M059J (cell line): ENCODE measurements around the gene SDF4. TPM values are rescaled to one million over a fixed set of nuclear protein-coding genes. Genes with fewer than 3 reads are reported as not detected.
"Not testable (repeated sequence)": the region's sequence is repeated elsewhere in the genome, so short reads cannot be mapped to it uniquely, and the experiment has no call there.

Experiments
- DNase-seq: peaks from one replicate; pipeline ENCODE4 v3.0.0-alpha.2; 2012; ENCODE audit warnings: low read depth
- total RNA-seq: library from RNA; depleted of rRNA; stranded (reverse); fragments of >200 nt; shearing (Covaris generic); gene quantifications from 2 replicates; pipeline ENCODE4 v1.2.3, GENCODE V29; 2014

Gene SDF4
- total RNA-seq, 1 experiment from 2014 or later, result 196 TPM

DNA sequence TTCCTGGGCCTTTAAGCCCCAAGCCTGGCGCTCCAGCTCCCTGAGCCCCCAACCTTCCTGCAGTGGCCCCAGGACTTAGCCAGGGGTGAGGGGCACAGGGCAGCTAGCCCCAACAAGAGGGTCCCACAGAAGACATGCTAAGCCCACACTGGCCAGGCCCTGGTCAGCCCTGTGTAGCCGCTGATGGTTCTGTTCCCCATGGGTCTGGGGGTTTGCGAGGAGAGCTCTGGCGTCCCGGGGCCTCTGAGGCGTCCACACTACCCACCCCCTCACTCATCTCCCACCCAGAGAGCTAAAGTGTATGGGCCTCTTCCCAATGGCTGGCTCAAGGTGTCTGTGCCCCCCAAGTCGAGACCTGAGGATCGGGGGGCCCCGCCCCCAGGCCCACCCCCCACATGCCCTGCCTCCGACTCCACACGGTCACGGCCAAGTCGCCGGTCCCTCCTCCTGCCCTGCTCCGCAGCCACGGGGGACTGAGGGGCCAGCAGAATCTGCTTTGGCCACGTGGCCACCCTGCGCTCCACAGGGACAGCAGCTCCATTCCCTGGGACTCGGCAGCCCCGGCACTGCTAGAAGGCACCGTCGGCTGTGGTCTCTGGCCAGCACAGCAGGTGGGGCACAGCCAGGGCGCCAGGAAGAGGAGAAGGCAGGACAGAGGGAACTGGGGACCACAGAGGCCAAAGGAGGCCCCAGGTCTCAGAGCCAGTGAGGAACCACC, 33.2 kb downstream of the SDF4 start:
- DNase-seq, result peak; percentile 25

DNA sequence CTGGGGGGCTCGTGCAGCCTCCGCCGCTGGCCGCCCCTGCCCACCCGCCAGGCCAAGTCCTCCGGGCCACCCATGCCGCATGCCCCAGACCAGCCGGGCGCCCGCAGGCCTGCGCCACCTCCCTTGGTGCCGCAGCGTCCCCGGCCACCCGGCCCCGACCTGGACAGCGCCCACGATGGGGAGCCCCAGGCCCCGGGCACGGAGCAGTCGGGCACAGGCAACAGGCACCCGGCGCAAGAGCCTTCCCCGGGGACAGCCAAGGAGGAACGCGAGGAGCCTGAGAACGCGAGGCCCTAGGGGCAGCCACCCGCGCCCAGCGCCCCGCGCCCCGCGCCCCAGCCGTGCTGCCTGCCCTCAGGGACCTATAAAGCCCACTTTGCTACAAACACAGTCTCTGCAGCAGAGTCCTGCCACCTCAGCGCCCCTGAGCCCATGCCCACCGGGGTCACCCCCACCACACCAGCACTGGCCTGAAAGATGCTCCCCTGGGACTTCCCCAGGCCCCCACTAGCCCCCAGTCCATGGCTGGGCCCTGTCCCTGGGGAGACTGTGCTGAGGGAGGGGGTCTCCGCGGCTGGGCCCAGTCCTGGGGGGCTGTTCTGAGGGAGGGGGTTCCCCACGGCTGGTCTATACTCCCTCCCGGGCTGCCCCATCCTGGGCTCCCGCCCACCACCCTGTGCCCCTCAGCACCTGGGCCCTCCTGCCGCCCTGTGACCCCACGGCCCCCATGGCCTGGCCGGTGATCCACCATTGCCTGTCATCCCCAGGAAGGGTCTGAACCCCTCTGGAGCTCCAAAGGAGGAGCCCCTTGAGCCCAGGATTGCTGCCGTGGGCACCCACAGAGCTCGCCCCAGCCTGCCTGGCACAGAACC, 34.0 kb downstream of the SDF4 start:
- no peak for DNase-seq

DNA sequence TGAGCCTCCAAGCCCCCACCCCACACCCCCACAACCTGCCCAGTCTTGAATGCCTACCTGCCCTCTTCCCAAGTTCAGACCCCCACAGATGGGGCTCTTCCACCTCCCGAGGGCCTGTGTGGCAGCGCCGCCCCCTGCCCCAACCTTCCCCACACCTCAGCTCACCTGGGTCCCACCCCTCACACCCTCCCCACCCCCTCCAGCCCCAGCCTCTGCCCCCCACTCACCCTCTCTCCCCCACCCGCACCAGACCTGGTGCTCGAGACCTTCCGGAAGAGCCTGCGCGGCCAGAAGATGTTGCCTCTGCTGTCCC, 34.7 kb downstream of the SDF4 start:
- DNase-seq, result no peak

DNA sequence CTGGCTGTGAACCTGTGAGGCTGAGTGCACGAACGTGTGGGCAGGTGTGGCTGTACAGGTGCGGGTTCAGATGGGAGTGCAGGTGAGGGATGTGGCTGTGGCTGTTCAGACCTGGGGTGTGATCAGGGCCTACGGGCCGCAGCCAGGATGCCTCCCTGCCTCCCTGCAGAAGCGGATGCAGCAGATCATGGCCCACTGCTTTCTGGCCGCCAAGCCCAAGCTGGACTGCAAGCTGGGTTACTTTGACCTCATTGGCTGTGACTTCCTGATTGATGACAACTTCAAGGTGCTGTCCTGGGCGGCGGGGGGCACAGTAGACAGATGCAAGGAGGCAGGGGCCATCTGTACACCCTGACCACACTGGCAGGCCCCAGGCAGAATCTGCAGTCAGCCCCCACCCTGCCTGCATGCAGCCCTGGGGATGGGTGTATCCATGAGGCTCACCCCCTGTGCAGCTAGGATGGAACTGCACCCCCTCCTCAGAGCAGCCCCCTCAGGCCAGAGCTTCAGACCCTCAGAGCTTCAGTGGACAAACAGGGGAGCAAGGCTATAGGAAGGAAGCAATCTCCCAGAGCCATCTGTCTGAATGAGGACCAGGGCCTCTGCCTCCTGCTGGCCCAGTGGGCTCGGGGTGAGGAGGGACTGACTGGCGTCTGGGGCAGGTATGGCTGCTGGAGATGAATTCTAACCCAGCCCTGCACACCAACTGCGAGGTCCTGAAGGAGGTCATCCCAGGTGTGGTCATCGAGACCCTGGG, 35.2 kb downstream of the SDF4 start:
- DNase-seq, result no peak

DNA sequence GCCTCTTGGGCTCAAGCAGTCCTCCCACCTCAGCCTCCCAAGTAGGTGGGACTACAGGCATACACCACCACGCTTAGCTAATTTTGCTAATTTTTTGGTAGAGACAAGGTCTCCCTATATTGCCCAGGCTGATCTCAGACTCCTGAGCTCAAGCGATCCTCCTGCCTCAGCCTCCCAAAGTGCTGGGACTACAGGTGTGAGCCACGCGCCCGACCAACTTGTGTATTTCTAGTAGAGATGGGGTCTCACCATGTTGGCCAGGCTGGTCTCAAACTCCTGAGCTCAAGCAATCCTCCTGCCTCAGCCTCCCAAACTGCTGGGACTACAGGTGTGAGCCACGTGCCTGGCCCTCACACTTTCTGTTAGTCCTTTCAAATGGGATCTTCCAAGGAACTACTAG, 36.1 kb downstream of the SDF4 start:
- not testable (repeated sequence) for DNase-seq

DNA sequence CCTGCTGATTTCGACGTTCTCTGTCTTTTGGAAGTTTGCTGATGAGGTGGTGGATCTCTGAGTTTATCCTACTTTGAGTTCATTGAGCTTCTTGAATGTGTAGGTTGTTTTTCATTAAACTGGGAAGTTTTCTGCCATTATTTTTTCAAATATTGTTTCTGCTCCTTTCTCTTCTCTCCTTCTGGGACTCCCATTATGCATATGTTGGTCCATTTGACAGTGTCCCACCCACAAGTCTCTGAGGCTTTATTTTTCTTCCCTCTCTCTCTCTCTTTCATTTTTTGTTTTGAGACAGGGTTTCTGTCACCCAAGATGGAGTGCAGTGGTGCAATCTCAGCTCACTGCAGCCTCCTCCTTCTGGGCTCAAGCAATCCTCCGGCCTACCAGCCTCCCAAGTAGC, 37.1 kb downstream of the SDF4 start:
- DNase-seq, result no peak

DNA sequence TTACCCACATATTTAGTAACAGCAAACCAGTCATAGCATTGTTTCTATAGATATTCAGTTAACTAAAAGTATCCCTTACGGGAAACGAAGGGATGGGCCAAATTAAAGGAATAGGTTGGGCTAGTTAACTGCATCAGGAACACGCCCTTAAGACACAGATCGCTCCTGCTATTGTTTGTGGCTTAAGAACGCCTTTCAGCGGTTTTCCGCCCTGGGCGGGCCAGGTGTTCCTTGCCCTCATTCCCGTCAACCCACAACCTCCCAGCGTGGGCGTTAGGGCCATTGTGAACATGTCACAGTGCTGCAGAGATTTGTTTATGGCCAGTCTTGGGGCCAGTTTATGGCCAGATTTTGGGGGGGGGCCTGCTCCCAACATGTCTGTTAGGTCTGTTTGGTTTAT, 40.1 kb downstream of the SDF4 start:
- no peak for DNase-seq

DNA sequence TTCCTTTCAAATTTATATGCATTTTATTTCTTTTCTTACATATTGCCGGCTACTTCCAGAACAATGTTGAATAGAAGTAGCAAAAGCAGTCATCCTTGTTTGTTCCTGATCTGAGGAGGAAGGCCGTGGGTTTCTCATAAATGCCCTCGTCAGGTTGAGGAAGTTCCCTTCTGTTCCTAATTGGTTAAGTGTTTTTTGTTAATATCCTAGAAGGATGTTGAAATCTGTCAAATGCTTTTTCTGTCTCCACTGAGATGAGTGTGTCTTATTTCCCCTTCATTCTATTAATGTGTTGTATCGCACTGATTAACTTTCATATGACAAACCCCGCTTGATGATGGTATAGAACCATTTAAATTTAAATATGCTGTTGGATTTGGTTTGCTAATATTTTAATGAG, 42.7 kb downstream of the SDF4 start:
- no peak for DNase-seq

DNA sequence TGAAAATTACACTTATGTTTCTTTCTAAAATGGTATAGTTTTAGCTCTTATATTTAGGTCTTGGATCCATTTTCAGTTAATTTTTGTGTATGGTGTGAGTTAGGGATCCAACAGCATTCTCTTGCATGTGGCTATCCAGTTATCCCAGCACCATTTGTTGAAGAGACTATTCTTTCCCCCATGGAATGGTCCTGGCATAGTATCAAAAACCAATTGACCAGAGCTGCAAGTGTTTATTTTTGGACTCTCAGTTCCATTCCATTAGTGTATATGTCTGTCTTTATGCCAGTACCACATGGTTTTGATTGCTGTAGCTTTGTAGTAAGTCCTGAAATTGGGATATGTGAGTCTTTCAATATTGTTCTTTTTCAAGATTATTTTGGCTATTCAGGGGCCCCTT, 43.9 kb downstream of the SDF4 start:
- peak; percentile 40 for DNase-seq

DNA sequence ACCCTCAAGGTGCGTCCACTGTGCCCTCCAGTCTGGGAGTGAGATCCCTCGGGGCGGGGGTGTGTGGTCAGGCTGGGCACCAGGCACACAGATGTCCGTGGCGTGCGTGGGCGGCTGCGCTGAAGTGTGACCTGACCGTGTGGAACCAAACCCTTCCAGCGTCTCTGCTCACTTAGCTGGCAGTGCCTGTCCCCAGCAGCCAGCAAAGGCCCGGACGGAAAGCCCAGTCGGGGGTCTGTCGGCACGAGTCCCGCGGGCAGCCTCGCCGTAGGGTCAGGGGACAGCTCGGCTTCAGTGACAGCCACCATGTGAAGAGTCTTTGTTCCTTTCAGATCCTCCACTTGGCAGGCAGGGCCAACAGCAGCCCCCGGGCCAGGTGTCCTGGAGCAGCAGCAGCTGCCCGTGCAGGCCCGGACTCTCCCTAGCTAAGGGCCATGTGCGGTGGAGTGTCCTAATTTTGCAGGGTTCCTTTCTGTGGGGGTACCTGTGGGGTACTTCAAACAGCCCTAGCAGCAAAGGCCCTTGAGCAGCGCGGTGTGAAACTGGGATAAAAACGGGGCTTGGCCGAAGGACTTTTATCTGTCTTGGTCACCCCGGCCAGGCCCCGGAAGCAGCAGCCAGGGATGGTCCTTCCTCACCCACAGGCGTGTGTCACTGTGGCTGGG, 46.6 kb downstream of the SDF4 start:
- no peak for DNase-seq

DNA sequence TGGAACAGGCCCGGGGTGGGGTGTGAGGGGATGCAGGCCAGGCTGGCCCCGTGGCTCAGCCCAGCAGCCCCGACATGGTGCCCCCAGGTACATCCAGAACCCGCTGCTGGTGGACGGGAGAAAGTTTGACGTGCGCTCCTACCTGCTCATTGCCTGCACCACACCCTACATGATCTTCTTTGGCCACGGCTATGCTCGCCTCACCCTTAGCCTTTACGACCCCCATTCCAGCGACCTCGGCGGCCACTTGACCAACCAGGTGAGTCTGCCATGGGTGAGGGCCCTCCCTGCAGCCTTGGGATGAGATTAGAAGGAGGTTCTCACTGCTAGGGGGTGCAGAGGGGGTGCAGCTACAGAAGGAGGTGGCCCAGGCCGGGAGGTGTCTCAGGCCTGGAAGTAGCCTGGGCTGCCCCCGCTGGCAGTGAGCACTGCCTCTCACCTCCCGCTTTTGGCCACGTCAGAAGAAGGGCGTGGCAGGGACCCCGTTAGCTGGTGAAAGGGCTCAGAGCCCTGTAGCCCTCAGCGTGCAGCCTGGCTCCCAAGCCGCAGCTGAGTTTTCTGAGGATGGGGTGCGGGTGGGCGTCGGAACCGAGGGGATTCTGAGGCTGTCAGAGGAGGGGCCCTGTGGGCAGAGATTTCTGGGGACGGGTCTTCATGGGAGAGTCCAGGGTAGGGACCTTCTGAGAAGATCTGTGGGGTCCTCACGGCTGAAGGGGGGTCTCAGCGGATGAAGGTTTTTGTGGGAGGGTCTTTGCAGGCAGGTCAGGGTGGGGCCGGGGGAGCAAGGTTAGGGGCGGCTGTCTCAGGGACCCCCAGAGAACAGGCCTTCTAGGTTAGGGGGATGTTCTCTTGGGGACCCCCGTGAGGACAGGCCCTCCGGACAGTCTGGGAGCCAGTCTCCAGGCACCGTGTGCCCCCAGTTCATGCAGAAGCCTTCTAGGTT, 47.7 kb downstream of the SDF4 start:
- DNase-seq, result no peak

DNA sequence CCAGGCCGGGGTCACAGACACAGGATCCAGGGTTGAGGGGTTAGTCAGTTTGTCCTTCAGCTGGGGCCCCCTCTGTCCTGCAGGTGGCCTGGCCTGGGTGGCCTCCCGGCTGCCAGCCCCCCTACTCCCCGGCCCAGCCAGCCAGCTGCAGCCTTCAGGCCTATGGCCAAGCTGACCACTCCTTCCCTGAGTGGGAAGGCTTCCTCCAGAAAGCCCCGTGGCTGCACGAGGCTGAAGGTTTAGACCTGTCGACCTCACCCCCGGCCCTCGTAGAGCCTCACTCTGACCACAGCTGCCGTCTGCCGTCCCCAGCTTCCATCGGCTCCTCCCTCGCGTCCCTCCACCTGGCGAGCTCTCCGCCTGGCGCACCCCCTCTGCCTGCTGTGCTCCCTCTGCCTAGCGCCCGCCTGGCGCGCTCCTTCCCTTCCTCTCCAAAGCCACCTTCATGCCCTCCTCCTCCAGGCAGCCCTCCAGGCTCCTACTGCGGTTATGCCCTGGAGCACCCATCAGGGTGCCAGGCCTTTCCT, 48.5 kb downstream of the SDF4 start:
- DNase-seq, result no peak

DNA sequence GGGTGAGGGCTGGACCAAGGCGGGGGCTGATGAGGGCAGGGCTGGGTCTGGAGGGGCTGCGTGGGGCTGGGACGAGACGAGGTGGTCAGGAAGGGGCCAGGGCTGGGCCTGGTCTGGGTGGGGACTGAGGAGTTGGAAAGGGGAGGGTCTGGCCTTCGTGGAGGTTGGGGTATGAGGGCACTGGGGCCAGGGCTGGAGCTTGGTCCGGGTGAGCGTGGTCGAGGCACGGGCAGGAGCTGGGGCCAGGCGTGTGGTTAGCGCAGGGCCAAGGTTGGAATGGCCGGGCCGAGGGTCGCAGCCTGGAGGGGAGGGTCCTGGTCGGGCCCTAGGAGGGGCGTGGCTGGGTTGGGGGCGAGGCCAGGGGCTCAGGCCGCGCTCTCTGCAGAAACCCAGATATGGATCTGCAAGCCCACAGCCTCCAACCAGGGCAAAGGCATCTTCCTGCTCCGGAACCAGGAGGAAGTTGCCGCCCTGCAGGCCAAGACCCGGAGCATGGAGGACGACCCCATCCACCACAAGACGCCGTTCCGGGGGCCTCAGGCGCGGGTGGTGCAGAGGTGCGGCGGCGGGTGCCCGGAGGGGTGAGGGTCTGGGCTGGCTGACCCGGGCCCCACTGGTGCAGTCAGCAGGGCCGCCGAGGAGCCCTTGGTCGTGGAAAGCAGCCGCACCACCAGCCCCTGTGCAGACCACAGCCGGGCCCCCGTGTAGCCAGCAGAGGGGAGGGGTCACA, 49.1 kb downstream of the SDF4 start:
- no peak for DNase-seq

DNA sequence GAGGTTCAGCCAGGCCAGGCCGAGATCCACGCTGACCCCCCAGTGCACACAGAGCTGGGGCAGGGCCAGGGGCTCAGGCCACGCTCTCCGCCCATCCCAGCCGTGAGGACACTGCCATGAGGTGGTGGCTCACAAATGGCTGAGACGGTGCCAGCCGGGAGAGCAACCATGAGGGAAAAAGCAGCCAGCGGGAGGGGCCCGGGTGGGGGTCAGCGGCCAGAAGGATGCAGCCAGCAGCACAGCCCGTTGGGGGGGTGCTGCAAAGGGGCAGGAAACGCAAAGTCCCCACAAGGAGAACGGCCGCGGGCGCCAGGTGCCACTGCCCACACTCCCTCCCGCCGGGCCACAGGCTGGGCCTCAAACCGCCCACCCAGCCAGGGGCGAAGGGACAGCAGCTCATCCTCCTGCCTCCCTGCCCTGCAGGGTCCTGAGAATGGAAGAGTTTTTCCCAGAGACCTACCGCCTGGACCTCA, 49.8 kb downstream of the SDF4 start:
- no peak for DNase-seq

DNA sequence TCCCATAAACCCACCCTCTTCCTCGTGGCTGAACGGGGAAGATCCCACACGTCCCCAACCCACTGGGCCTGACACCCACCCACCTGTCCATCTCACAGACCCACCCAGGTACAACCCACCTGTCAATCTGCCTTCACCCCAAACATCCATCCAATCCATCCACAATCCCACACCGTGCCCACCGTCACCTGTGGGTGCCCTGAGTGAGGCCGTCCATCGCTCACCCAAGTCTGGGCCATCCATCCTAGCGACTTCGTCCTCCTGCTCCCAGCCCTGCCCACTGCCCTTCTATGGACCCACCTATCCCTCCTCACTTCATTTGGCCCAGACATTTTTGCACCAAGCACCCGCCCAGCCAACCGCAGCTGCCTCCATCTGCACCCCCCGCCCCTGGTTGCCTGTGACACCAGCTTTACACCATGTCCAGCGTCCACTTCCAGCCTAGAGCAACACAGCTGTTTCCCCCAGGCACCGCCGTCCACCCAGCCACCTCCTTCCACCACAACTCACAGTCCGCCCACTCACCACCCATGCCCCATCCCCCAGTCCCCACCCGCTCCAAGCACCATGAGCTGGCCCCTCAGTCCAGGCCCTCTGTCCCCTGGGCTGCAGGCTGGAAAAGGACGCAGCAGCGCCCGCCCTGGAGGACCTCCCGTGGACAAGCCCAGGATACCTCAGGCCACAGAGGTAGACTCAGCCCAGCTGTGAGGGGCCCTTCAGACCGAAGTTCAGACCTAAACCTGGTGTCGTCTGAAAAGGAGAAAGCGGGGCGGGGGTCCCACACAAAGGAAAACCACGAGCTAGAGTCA, 50.5 kb downstream of the SDF4 start:
- DNase-seq, result no peak

DNA sequence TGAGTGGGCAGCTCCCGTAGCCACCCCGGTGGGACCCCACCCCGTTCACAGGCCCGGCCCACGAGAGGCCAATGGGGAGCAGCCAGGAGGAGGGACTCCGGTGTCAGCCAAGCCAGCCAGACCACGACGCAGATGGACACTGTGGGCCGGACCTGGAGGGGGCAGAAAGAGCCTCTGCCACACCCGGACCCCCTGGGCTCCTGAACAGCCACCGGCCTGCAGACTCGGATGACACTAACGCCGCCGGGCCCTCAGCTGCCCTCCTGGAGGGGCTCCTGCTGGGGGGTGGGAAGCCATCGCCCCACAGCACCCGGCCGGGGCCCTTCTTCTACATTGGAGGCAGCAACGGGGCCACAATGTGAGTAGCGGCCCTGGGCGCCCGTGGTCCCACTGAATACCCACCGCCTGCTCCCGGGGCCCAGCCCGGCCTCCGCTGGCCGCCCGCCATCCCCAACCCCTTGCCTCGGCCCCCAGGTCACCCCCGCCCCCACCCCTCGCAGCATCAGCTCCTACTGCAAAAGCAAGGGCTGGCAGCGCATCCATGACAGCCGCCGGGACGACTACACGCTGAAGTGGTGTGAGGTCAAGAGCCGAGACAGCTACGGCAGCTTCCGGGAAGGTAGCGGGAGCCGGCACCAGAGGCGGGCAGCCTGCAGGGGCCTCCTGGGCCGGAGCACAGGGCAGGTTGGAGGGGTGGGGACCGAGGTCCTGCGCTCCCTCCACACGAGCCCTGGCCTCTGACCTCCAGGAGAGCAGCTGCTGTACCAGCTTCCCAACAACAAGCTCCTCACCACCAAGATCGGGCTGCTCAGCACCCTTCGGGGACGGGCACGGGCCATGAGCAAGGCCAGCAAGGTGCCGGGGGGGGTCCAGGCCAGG, 51.6 kb downstream of the SDF4 start:
- DNase-seq, result no peak

DNA sequence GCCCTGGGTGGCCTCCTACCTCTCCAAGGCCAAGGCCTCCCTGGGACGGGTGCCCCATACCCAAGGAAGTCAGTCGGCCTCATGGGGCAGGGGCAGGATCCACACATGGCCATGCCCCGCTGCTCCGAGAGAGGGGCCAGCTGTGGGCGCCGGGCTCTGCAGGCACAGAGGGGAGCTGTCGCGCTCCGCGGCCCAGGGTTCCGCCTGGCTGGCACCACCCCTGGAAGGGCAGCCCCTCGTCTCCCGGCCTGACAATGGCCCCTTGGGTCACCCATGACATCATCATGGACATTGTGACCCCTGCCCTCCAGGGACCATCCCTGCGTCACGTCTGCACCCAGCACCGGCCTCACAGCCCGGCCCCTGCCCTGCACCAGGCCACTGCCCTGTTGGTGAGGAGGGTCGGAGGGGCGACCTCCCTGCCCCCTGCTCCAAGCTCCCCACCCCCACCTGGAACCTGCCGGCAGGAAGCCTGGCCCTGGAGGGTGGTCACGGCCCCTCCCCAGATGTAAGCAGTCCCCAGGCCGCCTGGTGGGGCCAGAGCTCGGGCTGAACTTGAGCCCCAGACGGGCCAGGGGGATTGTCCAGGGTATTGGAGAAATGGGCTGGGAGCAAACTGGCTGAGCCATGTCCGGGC, 52.3 kb downstream of the SDF4 start:
- DNase-seq, result no peak
